IPS-NIHi7 (cell line): Measurements from ENCODE around the gene SETD5.

Source experiments
- DNase-seq: peaks from one replicate; pipeline ENCODE4 v3.0.0; 2012; ENCODE audit warnings: mixed read lengths; ENCODE audit errors: extremely low spot score

Gene SETD5

DNA sequence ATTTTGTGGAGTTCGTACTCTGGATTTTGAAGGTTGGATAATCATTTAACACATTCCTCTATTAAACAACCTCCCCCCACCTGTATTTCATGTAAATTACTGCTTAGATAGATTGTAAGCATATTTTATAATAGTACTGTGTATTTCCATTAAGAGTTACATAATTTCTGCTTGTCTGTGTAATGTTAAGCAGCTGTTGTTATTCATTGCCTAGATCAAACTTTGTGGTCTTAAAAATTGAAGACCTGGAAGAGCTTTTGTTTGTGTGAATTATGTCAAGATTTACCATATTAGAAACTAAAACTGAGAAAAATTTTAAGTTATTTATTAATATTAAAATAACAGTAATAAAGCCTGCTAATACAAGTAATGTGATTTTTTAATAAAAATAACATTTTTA lies 11.1 kb downstream of the SETD5 start:
- no peak for DNase-seq

DNA sequence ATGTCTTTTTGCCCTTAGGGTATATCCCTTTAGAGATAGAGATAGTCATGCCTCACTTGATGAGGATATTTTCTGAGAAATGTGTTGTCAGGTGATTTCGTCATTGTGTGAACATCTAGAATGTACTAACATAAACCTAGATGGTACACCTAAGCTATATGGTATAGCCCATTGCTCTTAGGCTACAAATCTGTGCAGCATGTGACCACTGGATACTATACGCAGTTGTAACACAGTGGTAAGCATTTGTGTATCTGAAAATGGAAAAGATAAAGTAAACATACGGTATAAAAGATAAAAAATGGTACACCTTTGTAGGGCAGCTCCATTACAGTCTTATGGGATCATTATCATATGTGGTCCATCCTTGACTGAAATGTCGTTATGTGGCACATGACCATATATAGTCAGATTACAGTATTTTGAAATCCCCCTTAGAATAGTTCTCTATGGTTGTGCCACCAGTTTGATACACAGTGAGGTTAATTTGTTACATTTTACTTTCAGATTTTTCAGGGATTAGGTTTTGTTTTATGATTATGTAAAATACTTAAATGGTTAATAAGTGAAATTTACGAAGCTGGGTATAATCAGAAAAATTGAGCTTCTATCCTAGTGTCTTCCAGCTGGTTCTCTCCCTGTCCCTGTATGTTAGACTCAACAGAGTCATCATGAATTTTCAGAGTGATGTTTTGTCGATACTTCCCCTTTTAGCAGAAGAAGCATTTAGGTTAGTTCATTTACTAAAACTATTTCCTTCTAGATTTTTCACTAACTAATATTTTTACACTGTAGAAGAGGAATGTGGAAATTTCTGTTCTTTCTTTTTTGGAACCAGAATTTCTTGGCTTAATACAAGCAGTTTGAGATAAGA lies 12.8 kb downstream of the SETD5 start:
- DNase-seq: no peak

DNA sequence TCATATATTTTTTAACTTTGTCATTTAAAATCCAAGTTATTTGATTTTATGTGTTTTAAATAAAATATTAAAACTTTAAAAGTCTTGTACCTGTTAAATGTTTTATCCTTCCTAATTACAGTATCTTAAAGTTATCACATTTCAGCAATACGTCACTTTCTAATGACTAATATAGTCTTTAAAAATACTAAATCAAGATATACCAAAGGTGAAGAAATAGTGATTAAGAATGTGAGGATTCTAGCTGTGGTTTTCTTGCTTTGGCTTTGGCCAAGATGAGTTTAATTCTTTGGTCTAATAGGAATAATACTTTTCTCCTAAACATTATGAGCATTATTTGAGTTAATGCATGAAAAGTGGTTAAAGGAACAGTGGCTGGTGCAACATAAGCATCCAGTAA lies 13.9 kb downstream of the SETD5 start:
- no peak for DNase-seq

DNA sequence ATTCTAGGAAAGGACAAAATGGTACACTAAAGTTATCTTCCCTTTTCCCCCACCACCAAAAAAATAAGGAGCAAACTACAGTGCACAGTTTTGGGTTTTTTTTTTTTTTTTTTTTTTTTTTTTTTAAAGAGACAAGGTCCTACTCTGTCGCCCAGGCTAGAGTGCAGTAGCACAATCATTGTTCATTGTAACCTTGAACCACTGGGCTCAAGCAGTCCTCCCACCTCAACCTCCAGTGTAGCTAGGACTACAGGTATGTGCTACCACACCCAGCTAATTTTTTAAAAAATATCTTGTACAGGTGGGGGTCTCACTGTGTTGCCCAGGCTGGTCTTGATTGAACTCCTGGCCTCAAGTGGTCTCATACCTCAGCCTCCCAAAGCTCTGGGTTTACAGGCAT lies 14.9 kb downstream of the SETD5 start:
- no peak for DNase-seq

DNA sequence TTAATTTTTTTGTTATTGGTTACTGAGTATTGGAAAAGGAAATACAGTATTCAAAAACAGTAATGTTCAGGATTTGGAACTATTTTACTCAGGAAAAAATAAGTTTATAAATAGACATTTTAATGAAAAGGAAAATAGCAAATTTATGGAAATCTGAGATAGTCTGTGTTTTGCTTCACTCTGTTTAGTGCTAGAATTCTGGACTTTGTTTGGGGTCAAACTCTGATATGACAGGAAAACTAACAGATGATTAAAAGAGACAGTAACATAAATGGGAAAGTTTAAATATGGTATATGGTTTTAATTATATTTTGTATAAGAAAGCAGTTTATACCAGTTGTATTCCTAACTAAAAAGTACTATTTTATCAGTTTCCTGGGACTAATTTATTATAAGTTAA lies 17.4 kb downstream of the SETD5 start:
- DNase-seq: no peak

DNA sequence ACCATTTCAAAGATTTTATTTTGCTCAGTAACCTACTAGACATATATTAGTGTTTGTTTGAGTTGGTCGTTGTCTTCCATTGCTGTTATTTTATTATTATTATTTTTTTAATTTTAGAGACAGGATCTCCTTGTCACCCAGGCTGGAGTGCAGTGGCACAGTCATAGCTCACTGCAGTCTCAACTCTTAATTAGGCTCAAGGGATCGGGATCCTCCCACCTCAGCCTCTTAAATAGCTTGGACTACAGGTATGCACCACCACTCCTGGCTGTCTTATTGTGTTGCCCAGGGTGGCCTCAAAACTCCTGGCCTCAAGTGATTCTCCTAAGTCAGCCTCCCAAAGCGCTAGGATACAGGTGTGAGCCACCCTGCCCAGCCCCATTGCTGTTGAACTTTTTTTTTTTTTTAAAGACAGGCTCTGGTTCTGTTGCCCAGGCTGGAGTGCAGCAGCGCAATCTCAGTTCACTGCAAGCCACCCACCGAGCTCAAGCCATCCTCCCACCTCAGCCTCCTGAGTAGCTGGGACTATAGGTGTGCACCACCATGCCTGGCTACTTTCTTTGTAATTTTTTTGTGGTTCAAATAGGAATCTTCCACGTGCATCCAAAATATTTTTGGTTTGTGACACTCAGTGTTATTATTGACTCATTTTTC lies 18.2 kb downstream of the SETD5 start:
- no peak for DNase-seq

DNA sequence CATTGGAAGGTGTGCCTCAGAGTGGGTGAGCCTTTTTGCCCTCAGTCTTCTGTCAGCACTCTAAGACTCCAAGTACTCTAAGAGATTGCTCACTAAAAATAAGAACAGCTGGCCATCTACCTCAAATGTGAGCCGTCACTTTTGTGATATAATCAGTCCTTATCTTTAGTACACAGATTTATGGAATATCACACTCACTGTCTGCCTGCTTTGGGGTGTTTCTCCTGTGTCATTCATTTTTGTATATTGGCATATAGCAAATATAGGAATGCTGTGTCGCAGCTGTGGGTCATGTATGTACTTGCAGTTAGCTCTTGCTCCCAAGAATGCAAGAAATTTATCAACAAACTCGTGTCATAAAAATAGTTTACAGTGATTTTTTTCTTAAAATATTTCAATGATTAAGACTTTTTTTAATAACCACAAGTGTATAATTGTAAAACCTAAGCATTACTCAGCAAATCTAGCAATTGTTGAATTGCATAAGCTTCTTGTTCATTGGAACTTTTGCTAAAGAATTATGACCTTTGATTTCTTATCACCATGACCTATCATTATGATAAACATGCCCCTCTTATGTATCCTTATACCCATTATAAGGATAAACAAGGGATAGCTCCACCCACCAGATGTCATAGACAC lies 18.8 kb downstream of the SETD5 start:
- DNase-seq: no peak

DNA sequence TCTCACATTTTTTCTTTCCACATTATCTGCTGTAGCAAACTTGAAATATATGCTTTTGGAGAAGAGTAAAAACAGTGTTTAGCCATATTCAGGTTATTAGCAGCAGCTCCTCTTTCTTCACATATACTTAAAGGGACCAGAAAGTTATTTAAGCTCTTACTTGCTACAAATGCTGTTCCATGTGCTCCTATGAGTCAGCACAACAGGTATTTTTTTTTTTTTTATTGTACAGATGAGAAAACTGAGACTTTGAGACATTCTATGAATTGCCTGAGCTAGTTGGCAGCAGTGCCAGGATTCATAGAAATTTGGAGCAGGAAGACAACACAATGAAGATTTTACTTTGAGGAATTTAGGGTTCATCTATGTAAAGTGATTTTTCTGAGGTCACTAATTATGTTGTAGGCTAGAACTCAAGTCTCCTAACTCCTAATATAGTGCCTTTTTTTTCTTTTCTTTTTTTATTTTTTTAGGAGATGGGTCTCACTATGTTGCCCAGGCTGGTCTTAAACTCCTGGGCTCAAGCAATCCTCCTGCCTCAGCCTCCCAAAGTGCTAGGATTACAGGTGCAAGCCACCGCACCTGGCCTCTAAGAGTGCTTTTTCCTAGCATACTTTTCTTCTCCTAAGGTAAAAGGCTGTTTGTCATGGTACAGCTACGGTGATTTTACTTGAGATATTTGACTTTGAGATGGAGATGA lies 23.6 kb downstream of the SETD5 start:
- no peak for DNase-seq

DNA sequence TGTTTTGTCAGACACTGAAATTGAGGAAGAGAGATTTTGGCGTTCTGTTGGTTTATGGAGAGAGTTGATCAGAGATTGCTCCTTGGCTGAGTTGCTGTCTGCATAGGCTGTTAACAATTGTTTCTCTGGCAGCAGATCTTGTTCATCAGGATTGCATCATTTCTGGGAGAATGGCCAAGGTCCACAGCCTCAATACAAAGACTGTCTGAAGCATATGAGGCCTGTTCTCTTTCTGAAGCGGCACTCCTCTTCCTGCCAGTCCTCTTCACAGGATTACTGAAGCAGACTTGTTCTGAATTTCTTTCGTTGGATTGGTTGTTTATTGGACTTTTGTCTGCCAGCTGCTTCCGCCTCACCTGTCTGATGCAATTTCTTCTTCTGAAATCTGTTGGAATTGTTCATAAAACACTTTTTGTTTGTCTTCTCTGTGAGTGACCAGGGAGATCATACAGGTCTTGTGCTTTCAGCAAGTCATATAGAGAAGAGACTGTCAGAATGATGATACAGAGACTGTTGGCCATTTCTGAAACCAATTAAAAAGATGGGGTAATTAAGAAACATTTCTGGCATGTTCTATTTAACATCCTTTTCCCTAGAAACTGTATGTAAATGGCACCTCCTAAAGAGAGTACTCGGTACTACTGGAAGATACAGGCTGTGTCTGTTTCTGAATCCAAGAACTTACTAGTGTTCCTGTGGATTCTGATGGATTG lies 25.5 kb downstream of the SETD5 start:
- DNase-seq: peak; percentile 48

DNA sequence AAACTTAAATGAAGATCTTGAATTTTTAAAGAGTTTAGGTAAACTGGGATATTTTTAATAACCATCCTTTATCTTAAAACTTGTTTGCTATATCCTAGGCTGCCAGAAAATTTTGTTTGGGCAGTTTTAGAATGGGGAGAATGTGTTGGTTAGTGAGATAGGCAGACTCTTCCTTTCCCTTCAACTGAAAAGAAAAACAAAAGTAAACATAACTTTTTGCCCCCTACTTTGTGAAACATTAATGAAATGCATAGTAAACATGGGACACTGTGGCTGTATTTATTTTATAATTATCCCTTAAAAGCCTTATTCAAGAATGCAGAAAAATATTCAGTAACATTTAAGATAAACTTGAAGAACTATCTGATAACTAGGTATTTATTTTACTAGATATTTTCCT lies 31.0 kb downstream of the SETD5 start:
- DNase-seq: no peak

DNA sequence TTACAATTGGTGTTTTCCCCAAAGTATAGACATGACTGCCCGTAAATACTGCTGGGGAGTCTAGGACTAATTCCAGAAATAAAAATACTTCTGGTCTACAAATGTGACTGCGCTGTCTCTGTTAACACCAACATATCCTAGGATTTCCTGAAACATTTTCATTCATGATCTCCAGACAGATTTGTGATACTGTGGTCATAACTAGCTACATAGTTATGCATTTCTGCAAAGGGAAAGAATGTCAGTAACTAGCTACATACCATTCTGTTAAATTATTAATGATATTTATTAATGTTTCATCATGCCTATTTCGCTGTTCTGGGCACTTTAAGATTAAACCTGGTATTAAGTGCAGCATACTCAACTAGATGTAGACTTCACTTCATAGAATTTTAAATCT lies 33.3 kb downstream of the SETD5 start:
- no peak for DNase-seq

DNA sequence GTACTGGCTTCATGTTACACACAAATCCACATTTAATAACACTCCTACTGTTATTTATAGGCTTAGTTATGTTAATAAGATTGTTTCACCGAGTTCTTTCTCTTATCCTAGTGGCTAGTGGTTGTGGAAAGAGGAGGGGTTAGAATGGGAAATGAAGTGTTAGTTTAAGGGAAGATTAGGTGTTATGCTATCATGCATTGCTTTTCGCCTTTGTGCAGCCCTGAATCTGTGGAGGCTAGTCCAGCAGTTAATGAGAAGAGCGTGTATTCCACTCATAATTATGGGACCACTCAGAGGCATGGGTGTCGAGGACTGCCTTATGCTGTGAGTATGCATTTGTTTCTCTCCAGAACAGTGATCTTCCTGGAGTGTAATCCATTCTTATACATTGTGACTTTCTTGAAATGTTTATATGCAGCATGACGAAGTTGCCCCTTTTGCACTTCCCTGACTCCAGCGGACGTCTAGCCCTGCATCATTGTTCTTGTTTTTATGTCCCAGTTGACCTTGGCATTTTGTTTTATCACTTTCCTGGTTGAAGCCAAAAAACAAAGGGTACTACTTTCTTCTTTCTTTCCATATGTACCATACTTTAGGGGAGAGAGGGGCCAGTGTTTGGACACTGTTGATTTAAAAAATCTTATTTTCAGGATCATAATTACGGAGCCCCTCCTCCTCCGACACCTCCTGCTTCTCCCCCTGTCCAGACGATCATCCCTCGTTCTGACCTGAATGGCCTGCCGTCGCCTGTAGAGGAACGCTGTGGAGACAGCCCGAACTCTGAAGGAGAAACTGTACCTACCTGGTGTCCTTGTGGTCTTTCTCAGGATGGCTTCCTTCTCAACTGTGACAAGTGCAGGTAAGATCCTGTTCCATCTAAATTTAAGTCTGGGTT lies 36.5 kb downstream of the SETD5 start:
- no peak for DNase-seq

DNA sequence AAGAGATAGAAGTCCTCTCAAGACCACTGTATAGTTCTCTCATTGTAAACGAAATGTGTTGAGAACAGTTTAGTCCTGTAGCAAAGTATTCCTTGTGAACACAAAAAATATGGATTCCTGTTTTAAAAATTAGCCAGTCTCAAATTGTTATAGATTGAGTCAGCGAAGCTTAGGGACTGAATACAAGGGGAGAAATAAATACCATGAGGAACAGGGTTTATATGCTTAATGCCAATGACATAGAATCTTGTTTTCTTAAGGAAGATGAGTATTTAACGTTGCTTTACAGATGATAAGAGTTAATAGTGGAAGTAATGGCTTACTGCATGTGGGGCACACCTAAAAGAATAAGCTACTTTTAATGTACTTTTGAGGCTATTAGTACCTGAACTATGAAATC lies 37.9 kb downstream of the SETD5 start:
- no peak for DNase-seq

DNA sequence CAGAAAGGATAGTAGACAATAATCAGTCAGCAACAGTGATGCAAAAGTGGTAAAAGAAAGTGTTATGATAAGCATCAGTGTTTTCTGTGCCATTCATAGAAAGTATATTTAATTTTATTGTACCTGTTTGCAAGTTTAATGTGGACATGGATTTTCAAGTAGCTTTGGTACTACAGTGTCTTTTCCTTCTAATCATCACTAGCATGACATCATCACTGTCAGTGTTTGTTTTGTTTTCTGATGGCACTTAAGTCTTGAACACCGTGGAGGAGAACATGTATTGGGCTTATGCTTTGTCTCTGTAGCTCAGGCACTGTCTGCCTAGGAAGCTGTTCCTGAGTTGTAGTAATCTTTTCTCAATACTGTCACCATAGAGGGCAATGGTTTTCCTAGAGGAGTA lies 41.9 kb downstream of the SETD5 start:
- DNase-seq: no peak

DNA sequence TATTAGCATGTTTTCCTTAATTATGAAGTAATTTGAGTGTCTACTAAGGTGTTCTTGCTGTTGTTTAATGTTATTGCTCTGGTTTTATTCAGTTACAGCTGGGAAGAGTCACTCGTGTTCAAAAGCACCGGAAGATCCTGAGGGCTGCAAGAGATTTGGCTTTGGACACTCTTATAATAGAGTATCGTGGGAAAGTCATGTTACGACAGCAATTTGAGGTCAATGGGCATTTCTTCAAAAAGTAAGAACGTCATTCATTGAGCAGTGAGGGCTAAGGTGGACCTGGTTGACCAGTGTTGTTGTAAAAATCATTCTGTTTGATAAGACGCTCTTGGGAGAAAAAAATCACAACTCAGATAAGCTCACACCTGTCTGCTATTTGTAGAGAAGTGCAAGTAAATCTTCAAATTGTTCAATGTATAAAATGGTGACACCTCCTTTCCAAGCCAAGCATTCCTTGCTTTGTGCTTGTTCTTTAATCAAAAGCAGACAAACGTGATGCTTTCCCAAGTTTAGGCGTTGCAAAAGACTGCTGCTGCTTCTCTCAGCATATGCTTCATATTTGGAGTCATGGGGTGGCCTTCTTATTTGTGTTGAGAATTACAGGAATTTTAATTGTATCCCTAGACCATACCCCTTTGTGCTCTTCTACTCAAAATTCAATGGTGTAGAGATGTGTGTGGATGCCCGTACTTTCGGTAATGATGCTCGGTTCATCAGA lies 44.2 kb downstream of the SETD5 start:
- DNase-seq: no peak

DNA sequence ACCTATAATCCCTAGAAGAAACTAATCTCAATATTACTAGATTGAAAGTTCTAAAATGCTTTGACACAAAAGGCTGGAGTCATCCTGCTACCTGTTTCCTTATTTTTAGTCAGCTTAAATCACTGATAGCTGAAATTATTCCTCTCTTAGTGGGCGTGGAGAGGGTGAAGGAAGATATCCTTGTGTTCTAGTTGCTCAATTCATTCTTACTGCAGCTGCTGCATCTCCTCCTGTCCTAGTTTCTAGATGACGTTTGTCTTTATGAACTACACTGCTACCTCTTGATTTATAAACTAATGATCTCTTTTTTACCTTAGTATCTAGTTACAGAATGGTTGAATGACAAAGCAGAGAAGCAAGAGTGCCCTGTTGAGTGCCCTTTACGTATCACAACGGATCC lies 50.7 kb downstream of the SETD5 start:
- no peak for DNase-seq

DNA sequence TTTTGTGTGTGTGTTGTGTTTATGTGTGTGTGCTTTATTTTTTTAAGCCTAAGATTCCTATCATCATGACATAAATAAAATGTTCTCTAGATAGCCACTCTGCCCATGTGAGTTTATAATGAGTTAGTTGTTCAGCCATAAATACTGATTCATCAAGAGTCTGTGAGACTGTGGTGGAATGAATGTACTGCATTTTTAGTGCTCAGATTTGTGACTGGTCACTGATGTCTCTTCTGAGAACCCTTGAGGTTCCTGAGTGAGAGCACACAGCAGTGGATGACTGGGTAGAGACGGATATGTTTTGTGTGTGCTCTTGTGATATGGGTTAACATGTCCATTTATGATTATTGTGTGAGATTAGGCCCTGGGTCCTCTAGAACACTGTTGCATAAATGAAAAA lies 51.2 kb downstream of the SETD5 start:
- no peak for DNase-seq

DNA sequence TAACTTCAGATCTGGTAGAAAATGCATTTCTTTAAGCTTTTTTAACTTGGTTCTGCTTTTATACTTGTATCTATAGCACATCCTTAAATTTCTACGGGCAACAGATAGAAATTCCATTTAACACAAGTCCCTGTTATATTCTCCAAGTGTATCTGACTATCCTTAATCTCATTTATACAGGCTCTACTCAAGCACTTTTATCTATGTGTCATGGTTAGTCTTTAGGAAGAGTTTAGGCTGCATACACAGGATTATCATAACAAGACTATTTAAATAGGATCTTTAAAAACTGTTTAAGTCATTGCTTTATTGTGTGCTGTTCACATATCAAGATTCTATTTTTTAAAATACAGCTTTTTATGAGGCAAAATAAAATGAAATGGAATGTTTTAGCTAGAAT lies 52.7 kb downstream of the SETD5 start:
- no peak for DNase-seq

DNA sequence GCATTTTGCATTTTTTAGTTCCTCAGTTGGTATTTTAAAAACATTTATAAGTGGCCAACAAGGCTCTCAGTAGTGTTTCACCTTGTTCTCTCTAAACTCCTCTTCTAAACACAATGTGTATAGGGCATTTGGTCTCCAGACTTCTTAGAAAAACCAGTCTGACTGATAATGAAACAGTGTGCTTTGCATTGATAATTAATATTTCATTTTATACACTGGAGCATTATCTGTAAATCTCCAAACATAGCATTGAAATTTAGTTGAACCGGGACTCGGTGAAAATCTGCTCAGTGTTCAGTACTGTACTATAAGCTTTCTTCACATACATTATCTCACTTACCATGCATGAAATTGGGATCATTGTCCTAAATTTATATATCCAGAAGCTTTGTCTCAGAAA lies 53.6 kb downstream of the SETD5 start:
- DNase-seq: no peak

DNA sequence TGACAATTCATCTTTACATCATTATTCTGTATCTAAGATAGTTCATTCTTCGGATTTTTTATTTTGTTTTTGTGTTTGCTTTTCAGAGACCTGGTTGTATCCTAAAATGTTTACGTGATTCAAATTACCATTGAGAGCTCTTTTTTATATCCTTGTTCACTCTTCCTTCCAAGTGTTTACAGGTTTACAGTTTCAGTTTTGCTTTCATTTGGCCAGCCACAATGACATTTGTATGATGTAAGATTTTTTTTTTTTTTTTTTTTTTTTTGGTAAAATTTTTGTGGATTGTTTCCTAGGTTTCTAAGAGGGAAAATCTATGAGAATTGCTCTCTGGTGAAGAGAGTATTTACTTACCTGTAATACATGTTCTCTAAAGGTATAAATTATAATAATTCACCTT lies 55.0 kb downstream of the SETD5 start:
- no peak for DNase-seq
